Activated CD4-positive, alpha-beta T cell treated with anti-CD3 and anti-CD28 coated beads for 4 hours (primary cell): ENCODE results near the gene PALM3.
"Not testable (repeated sequence)": the region's sequence is repeated elsewhere in the genome, so short reads cannot be mapped to it uniquely, and the experiment has no call there.

Experiments
- DNase-seq, 2 donors: peaks; one replicate each; pipeline ENCODE4 v3.0.0-alpha.2; 2020

PALM3 gene

DNA sequence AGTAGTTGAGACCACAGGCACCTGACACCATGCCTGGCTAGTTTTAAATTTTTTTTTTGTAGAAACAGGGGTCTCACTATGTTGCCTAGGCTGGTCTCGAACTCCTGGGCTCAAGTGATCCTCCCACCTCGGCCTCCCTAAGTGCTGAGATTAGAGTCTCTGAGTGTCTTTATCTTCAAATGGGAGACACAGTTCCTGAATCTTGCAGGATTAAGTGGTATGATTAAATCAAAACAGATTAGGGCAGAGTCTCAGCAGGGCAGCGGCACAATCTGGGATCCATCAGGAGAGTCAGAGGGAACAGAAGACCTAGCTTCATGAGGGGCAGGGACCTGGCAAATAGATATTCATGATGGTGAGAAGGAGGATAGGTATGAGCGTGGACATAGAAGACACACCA lies 33.0 kb downstream of the PALM3 start:
- no peak for DNase-seq

DNA sequence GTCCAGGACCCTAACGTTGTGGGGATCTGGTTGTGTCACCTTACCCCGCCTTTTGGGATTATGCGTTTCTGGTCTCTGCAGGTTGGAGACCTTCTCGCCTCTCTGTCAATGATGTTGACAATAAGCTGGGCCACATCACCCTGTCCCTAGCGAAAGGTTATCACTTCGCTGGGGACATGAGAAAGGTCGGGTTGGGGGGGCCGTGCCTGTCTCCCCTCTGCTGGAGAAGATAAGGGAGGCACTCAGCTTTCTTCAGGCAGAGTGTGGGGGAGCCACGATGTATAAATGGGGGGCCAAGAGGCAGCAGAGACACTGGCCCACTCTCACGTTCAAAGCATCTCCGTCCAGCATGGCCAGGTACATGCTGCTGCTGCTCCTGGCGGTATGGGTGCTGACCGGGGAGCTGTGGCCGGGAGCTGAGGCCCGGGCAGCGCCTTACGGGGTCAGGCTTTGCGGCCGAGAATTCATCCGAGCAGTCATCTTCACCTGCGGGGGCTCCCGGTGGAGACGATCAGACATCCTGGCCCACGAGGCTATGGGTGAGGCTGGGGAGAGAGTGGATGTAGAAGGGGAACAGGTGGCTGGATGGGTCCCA lies 33.9 kb downstream of the PALM3 start, which contains the start of gene RLN3:
TSS of gene RLN3 (plus strand) at position 293 of the 595 bp plus-strand sequence. CDS start at position 350, 57 bp downstream.
- no peak for DNase-seq

DNA sequence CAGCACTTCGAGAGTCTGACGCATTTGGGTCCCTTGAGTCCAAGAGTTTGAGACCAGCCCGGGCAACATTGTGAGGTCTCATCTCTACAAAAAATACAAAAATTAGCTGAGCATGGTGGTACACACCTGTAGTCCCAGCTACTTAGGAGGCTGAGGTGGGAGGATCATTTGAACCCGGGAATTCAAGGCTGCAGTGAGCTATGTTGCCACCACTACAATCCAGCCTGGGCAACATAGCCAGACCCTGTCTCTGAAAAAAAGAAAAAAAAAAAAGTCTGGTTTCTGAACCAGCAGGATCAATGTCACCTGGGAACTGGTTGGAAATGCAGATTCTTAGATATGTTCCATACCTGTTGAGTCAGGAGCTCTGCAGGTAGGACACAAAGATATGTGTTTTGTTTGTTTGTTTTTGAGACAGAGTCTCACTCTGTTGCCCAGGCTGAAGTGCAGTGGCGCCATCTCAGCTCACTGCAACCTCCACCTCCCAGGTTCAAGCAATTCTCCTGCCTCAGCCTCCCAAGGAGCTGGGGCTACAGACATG lies 35.2 kb downstream of the PALM3 start:
- DNase-seq = not testable (repeated sequence)

DNA sequence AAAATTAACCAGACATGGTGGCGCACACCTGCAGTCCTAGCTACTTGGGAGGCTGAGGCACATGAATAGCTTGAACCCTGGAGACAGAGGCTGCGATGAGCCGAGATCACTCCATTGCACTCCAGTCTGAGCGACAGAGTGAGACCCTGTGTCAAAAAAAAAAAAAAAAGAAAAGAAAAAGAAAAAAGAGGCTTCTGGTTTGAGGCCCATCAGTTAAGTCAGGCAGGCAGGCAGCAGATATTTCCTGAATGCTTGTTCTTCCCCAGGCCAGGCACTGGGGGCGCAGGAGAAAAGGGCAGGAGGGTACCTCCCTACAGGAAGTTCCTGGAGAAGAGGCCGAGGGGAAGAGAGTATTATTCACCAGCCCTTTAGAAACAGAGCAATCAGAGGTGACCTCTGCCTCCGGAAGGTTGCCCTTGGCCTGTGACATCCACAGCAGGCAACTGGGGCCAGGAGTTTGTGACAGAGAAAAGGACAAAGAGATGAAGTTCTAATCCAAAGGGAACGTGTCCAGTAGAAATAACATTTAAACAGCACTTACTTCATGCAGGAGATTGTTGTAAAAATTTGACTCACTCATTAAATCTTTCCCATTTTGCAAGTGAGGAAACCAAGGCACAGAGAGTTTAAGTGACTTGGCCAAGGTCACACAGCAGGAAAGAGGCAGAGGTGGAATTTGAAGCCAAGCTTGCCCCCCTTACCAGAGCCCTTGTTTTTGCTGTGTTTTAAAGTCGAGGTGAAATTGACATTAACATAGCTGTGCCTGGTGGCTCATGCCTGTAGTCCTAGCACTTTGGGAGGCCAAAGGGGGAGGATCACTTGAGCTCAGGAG lies 38.3 kb downstream of the PALM3 start:
- no peak for DNase-seq

DNA sequence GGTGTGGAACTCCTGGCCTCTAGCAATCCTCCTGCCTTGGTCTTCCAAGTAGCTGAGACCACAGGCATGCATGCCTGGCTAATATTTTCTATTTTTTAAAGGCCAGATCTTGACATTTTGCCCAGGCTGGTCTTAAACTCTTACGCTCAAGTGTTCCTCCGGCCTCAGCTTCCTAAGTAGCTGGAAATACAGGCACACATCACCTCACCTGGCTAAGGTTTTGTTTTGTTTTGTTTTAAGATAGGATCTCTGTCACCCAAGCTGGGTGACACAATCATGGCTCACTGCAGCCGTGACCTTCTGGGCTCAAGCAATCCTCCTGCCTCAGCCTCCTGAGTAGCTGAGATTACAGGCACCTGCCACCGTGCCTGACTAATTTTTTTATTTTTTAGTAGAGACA lies 39.4 kb downstream of the PALM3 start:
- DNase-seq = no peak

DNA sequence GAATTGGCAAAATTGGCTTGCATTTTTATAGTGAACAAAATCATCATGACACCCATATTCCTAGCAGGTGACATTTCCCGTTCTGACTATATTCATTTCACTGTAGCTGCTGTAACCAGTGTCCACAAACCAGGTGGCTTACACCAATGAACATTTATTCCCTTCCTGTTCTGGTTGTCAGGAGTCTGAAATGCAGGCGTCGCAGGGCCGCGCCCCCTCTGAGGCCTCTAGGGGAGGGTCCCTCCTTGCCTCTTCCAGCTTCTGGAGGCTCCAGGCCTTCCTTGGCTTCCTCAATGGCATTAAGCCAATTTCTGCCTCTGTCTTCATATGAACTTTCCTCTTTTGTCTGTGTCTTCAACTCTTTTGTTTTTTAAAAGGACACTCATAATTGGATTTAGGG lies 40.4 kb downstream of the PALM3 start:
- no peak for DNase-seq

DNA sequence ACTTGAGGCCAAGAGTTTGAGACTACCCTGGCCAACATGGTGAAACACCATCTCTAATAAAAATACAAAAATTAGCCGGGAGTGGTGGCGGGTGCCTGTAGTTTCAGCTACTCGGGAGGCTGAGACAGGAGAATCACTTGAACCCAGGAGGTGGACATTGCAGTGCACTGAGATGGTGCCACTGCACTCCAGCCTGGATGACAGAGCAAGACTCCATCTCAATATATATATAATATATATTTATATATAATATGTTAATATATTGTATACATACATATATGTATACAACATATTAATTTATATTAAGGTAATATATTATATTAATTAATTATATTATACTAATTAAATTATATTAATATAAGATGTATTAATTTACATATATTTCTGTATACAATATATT lies 42.1 kb downstream of the PALM3 start:
- not testable (repeated sequence) for DNase-seq

DNA sequence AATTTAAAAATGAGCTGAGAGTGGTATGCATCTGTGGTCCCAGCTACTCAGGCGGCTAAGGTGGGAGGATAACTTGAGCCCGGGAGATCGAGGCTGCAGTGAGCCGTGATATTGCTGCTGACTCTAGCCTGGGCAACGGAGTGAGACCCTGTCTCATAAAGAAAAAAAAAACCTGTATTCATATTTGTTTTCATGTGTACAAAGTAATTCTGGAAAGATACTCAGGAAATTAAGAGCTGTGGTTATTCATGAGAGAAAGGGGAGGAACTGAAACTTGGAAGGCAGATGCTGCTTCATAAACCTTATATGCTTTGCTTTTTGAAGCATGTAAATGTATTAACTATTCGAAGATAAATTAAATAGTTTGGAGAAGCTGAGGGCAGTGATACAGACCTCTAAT lies 42.8 kb downstream of the PALM3 start:
- DNase-seq = no peak

DNA sequence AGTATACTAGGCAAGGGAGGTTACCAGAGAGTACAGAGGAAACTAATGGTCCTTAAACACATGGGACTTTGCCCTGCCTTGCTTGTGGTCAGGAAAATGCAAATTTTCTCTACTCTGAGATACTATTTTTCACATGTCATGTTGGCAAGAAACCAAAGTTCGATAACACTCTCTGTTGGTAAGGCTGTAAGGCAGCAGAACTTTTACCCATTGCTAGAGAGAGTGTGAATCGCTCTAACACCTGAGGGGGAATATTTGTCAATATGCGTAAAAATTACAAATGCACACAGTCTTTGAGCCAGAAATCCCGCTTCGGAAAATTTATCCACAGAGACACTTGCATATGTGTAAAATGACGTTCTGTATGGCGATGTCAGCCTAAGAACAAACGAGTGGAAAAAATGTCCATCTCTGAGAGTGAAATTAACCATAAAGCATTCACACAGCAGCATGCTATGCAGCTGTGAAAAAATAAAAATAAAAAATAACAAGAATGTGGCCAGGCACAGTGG lies 46.3 kb downstream of the PALM3 start:
- DNase-seq = no peak

DNA sequence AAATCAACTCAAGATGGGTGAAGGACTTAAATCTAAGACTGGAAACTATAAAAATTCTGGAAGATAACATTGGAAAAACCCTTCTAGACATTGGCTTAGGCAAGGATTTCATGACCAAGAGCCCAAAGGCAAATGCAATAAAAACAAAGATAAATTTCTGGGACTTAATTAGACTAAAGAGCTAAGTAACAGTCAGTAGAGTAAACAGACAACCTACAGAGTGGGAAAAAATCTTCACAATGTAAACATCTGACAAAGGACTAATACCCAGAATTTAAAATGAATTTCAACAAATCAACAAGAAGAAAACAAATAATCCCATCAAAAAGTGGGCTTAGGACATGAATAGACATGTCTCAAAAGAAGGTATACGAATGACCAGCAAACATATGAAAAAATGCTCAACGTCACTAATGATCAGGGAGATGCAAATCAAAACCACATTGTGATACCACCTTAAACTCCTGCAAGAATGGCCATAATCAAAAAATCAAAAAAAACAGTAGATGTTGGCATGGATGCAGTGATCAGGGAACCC lies 49.4 kb downstream of the PALM3 start:
- DNase-seq = no peak

DNA sequence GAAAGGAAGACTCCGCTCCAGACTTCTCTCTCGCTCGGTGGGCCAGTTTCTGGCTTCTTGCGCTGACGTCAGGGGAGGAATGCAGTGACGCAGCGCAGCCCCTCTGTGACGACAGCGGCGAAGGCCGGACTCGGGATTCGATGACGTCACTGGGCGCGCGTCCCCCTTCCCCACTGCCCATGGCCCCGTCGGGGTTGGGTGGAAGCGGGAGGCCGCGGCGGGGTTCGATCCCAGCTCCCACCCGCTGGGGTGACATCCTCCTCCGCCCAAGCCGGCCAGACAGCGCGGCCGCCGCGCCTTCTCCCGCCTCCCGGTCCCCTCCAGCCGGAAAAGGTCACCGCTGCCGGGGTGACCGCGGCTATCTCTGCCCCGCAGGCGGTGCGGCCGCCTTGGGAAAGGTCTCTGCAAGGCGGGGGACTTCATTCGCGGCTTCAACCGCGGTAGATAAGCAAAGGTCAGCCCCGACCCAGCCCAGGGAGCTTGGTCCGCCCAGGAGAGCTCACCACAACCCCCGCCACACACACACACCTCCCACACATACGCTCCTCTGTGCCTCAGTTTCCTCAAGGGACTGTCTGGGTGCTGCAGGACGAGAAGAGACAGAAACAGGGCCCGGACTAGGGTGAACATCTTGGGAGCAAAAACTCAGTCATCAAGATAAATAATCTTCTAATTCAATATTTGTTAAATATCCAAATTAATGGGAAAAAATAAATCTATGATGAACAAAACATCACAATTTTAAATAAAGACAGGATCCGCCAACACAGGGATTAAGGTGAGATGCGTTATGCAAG lies 54.9 kb downstream of the PALM3 start:
- DNase-seq = no peak

DNA sequence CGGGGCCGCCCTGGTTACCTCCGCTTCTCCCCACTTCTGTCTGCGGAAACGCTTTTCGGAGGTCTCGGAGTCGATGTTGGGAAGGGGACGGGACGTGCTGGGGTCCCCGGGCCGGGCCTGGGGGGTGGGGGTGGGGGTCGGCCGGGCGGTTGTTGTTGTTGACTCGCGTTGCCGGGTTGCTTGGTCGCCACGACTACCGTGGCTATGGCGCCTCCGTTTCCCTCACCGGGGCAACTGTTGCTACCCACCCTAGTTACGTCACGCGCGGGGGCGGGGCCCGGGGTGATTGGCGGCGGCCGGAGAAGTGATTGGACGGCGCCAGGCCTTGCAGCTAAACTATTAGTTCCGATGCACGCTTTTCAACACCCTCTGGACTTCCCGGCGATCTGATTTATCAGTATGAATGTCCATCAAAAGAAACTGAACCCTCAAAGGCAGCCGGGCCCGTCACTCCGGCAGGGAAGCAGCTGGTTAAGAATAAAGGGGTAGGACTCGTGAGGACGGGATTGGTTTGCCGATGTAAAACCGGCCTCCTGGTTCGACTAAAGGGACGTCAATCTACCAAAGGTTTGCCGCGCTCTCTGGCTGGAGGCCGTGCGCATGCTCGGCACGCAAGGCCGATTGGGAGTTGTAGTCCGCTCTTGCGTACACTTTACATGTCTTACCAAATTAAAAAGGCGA lies 55.7 kb downstream of the PALM3 start, which contains the start of gene RFX1:
TSS of gene RFX1 (minus strand) at position 236 of the 681 bp plus-strand sequence. CDS start 12,477 bp downstream, outside the sequence.
- peak; percentile 100 for DNase-seq

DNA sequence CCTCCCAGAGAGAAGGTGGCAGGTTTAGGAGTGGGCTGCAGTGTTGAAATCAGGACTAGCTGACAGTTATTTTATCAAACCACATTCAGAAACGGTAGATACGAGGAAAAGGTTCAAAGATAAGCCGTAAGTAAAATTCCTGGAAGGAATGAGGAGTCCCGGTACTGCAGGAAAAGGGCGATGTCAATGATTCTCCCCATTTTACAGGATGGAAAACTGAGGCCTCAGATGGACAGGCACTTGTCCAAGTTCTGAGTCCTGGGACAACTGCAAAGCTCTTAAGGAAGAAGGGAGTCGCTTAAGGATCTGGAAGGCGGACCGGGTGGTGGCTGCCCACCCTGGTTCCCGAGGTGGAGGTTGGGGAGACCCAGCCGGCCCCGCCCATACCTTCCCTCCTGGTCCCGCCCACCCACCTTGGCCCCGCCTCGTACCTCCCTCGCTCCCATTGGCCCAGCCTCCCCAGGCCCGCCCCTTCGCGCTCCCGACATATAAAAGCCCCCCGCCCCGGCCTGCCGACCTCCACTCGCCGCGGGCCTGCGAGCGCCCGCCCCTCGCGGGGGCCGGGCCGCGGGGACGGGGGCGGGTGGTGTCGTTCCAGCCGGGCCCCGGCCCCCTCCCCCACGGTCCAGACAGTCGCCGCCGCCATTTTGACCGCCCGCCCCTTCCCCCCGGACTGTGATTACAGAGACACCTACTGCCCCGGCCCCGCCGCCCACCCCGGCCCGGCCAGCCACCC lies 56.4 kb downstream of the PALM3 start:
- peak; percentile 87 to 92 for DNase-seq

DNA sequence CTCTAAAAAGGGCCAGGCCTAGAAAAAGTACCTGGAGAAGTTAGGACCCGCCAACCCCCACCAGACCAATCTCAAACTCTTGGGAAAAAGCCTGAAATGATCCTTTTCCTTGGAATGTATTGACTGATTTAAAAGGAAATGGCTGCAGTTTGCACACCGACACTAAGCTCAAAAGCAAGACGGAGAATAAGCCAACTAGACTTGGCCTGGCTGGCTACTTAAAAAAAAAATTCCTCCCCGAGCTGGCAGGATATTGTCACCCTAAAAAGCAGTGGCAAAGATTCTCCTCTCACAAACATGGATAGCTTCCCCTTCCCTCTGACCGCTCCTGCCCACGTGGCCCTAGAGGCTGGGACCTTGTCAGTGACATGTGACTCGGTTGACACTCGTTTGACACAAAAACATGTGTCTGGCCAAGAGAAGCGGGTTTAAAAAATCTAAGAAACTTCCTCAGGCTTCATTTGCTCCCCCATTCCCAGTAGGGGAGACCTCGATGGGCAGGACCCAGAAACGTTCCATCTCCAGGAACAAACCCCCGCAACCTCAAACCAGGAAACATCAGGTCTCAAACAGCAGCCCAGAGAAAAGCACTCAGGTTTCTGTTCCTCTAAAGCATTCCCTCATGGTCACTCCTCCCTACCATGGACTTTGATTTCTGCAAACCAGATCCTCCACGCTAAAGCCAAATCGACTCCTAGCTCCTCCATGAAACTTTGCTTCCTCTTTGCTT lies 57.1 kb downstream of the PALM3 start:
- DNase-seq = no peak
